Dermis blood vessel endothelial cell (primary cell): Measurements from ENCODE around the gene SMAGP. TPM values are rescaled to one million over a fixed set of nuclear protein-coding genes. Genes with fewer than 3 reads are reported as not detected.
"Not testable (repeated sequence)": the region's sequence is repeated elsewhere in the genome, so short reads cannot be mapped to it uniquely, and the experiment has no call there.

ENCODE experiments used
- DNase-seq: peaks from one replicate; pipeline ENCODE4 v3.0.0; 2010
- total RNA-seq: library from RNA; depleted of rRNA; stranded (reverse); fragments of >200 nt; gene quantifications from 2 replicates; pipeline ENCODE4 v1.2.3, GENCODE V29; 2014

The SMAGP gene, protein sequence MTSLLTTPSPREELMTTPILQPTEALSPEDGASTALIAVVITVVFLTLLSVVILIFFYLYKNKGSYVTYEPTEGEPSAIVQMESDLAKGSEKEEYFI
- 15.1 and 24.0 TPM in 2 replicates for total RNA-seq

DNA sequence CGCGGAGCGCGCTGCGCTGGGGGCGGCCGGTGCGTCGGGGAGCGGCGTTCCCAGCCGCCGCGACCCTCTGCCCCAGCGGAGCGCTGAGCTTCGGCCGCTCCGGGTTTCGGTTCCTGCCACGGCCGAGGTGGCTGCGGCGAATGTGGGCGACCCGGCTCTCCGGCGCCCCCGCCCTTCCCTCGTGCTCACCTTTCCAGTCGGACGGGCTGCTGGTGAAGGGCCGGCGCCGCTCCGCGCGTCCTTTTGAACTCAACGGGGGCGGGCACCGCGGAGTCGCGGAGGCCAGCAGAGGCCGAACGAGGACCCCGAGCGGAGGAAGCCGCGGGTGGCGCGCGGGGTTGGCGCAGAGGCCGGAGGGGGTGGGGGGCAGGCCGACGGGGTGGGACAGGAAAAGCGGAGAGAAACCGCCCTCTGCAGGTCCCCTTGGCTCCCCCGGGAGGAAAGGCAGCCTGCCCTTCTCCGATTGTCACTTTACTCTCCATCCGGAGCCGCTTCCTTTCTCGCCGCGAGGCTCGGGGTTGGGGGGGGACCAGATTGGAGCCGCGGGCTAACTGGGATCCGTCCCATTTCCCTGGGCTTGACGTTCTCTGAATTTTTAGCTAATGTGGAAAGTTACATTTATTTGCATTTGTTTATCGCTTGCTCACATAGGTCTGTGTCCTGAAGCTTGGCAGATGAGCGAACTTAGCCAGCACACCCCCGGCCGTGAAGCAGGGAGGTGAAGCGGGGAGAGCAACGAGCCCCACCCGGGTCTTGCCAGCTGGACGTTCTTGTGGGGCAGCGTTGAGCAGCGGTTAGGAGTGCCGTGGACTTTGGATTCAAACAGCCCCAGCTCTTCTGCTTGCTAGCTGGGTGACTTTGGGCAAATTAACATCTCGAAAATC, at the start of gene SMAGP:
Gene SMAGP, minus strand, starts transcription at position 349 of the 884 bp plus-strand sequence. CDS start 1,137 bp downstream, outside the sequence.
- peak; percentile 50 for DNase-seq

DNA sequence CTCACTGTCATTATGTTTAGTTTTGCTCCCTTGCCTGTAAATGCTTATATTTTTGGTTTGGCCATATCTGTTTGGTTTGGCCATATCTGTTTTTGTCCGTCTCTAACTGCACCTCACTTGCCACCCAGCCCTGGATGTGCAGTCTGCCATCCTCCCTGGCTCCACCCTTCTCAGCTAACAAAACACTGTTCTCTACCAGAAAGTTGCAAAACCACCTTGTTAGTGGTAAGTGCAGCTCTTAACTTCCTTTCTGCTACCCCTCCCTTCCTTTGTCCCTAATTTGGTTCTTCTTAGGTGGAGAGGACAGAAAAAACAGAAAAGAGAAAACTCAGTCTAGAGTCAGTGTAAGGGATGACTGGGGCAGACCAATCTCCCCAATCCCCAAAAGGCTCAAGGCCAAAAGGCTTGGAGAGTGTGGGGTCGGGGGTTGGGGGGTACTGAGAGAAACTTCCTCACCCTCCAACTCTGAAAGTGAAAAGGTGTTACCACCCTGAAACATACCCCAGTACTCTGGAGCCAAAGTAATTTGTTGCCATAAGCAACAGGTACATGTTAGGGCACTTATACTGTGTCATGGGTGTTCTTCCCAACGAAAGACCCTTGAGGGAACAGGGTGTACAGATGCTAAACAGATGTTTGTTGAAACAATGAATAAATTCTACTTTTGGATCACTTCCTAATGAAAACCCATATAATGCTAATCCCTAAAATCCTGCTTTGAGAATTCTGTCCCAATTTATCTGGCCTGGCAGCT, 48.8 kb upstream of the SMAGP start:
- no peak for DNase-seq

DNA sequence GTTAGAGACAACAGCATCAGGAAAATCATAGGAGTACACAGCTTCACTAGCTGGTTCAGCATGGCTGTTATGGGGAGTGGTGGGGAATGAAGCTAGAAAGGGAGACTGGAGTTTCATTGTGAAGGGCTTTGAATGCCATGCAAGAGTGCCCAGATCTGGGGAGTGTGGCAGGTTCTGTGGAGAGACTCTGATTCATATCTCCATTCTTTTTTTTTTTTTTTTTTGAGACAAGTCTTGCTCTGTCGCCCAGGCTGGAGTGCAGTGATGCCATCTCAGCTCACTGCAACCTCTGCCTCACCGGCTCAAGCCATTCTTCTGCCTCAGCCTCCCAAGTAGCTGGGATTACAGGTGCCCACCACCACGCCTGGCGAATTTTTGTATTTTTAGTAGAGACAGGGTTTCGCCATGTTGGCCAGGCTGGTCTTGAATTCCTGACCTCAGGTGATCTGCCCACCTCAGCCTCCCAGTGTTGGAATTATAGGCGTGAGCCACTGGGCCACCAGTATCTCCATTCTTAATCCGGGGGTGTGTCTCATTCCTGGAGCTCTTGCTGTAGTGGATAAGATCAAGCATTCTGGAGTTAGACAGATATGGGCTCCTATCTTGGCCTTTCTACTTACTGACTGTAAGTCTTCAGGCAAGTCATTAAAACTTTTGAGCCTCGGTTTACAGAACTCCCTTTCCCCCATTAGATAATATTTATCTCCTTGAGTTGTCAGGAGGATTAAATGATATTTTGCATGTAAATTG, 48.0 kb upstream of the SMAGP start:
- not testable (repeated sequence) for DNase-seq

DNA sequence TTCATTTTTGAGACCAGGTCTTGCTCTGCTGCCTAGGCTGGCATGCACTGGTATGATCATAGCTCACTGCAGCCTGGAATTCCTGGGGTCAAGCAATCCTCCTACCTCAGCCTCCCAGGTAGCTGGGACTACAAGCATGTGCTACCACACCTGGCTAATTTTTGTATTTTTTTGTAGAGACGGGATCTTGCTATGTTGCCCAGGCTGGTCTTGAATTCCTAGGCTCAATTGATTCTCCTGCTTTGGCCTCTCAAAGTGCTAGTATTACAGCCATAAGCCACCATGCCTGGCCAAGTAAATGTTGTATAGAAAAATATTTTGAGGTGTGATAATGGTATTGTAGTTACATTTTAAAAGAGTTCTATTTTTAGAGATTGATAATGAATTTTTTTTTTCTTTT, 41.2 kb upstream of the SMAGP start:
- no peak for DNase-seq

DNA sequence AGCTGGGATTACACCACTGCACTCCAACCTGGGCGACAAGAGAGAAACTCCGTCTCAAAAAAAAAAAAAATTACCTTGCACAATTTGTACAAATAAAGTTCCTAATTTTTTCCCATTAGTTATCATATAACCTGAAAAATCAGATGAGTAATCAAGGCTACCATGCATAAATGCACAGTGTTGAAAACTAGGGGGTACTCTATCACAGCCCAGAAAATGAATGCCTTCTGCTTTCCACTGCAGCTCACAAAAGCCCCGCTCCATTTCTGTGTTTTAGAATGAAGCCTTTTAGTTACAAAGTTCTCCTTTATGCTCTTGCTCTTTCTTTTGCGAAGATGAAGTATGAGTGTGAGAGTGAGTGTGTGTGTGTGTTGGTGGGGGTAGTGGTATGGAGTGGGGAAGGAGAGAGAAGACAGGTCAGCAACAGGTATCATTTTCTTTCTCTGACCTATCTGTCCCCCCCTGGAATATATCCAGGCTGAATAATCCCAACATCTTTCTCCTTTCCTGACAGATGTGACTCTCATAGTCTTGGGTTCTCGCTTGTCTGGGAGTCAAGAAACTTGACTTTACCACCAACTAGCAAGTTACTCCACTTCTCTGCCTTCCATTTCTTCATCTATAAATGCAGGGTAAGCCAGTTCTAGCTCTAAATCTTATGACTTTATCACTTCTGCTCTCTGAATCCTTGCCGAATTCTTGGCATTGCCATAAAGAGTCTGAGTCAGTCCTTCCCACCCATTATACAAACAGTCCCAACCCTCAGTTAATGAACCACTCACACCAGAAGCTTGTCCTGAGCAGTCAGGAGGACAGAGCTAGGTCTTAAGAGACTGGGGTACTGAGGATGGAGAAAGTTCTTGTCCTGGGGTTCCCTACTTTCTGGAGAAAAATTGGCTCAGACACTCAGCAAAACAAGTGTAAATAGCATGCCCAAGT, 37.7 kb upstream of the SMAGP start:
- DNase-seq, result peak; percentile 17

DNA sequence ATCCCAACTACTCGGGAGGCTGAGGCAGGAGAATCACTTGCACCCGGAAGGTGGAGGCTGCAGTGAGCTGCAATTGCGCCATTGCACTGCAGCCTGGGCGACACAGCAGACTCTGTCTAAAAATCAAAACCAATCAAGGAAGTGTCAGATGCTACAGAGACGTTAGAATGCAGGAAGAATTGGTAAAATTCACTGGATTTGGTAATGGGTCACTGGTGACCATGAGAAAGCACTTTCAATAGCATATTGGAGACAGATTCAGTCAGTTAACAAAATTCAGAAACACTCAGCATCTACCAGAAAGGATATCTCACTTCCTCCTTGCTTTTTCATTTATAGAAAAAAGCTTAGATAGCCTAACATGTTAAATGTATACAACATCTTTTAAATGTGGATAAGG, 36.3 kb upstream of the SMAGP start:
- no peak for DNase-seq

DNA sequence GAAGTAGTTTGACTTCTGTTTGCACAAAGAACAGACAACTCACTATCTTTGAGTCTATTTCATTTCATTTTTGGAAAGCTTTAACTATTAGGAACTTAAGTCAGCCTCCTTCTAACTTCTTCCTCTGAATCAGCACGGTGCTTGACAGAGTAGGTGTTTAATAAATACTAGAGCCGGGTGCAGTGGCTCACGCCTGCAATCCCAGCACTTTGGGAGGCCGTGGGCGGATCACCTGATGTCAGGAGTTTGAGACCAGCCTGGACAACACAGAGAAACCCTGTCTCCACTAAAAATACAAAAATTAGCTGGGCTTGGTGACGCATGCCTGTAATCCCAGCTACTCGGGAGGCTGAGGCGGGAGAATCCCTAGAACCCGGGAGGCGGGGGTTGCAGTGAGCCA, 30.6 kb upstream of the SMAGP start:
- DNase-seq, result not testable (repeated sequence)

DNA sequence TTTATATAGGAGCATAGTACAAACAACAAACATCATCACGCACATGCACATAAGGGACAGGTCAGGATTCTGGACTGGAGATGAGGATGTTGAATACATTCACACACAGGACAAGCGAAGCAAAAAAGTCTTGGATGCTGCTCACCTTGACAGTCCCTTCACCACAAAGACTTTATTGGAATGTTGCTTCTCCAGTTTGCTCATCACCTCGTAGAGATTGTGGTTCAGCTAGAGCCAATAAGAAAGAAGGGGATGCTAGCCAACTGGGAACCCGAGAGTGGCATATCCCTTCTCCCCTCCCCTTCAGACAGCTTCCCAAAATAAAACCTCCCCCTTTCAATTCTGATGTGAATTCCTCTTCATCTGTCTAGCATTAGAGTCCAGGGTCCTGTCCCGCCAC, 25.4 kb upstream of the SMAGP start:
- no peak for DNase-seq

DNA sequence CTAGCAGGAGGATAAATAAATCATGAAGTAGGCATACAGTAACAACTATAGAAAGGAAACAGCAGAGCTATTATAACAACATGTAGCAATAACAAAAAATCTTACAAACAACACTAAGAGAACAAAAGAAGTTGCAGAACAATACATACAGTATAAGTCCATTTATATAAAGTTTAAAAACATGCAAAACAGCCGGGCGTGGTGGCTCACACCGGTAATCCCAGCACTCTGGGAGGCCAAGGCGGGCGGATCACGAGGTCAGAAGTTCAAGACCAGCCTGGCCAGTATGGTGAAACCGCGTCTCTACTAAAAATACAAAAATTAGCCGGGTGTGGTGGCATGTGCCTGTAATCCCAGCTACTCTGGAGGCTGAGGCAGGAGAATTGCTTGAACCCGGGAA, 23.9 kb upstream of the SMAGP start:
- DNase-seq, result not testable (repeated sequence)

DNA sequence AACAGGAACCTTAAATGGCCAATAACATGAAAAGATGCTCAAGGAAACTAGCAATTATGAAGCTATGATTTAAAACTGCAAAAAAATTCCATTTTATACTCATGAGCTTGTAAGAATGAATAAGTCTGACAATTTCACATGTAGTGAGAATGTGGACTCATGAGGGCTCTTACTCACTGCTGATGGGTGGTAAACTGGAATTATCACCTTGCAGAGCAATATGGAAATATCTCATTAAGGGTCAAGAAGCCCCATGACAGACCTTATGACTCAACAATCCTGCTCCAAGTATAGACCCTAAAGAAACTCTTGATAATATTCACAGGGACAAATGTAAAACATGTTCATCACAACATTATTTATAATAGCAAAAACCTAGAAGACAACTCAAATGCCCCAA, 23.5 kb upstream of the SMAGP start:
- DNase-seq, result peak; percentile 4

DNA sequence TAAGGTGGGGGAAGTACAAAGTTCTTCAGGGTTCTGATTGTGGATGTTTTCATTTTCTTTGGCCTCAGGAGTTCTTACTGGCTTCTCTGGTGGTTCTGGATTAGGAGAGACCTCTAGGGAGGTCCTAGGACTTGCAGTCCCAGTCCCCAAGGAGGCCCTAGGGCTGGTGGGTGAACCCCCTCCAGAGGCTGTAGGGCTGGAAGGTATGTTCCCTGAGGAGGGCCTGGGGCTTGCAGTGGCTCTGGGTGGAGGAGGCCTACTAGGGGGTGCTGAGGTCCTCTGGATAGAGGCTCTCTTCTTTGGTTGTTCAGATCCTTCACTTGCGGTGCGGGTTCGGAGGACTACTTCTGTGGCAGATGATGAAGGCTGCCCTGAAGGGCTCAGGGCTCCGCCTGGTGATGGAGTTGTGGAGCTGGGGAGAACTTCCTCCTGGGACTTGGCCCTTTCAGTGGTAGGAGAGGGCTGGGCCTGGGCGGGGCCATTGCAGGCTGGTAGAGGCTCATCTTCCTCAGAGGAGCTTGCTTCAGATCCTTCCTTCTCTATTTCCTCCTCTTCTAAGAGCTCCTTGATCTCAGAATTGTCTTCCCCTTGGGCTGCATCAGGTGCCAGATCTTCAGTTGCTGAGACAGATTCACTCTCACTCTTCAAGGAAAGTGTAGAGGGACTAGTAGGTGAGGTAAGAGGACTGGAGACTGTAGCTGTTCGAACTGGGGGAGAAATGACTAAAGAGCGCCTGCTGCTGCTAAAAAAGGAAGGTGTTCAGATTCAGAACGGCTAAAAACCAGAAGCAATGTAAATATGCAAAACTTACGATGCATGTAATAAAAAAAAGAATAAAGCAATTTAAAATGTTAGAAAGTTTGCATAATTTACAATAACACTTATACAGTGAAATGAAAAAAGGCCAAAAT, 21.6 kb upstream of the SMAGP start:
- DNase-seq, result not testable (repeated sequence)

DNA sequence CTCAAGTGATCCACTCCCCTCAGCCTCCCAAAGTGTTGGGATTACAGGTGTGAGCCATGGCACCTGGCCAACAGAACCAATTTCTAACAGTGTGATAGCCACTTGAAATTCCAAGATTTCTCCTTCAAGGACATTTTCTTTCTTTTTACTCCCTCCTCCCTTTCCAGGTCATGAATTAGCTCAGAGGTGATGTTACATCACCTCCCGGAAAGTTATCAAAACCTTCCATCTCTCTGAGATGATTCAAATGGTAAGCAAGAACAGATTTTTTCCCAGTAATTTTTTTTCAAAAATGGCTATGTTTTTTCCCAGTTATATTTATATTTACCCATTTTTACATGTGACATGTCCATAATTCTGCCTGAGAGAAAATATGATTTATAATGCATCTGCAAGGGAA, 15.6 kb upstream of the SMAGP start:
- DNase-seq, result no peak

DNA sequence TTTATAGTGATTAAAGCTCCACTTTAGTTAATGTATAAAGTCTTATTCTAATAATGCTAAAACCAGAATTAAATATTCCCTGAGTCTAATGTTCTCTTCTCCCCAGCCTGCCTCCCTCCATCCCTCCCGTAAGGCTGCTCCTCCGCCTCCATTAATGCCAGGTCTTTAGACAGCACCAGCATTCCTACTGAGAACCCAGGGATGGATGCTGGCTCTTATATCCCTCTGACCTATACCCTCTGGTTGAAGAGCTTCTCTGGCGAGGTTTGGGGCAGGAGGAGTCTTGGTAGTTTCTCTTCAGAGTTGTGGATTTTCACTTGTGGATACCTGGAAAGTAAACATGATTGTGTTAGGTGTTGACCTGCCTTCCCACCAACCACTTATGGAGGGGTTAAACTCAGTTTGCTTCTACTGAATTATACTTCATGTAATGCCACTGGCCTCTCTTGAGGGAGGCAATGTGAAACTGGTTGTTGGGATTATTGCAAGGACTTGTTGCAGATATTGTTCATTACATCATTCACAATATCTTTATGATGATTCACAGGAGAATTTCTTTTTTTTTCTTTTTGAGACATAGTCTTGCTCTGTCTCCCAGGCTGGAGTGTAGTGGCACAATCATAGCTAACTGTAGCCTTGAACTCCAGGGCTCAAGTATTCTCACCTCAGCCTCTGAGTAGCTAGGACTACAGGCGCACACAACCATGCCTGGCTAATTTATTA, 11.1 kb upstream of the SMAGP start:
- DNase-seq, result no peak

DNA sequence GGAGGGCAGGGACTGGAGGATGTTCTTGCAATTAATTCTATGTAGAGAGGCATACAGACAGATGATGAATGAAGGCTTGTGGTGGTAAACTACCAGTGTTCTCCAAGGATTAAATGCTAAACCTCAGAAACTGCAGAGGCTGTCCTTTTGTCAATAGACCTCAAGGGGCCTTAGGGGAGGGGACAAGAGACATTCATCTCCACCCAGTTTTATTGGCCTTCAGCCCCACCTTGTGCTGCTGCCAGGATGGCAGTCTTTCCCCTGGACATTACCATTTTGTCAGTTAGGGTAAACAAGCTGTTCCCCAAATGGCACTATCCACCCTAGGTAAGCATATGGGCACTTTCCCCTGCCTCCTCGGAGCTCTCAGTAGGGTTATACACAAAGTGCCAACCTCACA, 4.9 kb upstream of the SMAGP start:
- DNase-seq, result no peak

DNA sequence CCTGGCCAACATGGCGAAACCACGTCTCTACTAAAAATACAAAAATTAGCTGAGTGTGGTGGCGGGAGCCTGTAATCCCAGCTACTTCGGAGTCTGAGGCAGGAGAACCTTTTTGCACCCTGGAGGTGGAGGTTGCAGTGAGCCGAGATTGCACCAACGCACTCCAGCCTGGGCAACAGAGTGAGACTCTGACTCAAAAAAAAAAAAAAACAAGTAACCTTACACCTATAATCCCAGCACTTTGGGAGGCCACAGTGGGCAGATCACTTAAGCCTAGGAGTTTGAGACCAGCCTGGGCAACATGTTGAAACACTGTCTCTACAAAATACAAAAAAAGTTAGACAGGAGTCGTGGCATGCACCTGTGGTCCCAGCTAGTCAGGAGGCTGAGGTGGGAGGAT, 2.6 kb upstream of the SMAGP start:
- DNase-seq, result not testable (repeated sequence)

DNA sequence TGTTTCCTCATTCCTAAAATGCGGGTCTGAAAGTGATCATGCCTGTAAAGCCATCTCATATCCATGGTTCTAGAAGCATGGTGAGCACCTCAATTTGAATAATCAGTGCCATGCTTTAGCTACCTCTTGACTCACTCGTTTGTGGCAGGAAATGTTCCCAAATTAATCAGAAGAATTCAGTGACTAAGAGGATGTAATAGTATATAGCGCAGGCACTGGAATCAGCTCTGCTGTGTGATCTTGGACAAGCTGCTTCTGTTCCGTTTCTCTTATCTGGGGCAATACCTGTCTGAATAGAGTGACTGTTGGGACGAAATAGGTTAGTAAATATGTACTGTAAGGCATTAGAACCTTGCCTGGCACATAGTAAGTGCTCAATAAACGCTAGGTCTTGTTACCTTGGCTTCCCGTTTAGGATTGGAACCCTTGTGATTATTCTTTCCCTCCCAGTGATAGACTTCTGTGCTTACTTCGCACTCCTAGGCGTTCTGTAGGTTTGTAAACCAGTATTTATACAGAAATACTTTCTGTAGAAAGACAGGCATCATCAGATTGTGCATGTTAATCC, 820 bp upstream of the SMAGP start:
- peak; percentile 73 for DNase-seq

DNA sequence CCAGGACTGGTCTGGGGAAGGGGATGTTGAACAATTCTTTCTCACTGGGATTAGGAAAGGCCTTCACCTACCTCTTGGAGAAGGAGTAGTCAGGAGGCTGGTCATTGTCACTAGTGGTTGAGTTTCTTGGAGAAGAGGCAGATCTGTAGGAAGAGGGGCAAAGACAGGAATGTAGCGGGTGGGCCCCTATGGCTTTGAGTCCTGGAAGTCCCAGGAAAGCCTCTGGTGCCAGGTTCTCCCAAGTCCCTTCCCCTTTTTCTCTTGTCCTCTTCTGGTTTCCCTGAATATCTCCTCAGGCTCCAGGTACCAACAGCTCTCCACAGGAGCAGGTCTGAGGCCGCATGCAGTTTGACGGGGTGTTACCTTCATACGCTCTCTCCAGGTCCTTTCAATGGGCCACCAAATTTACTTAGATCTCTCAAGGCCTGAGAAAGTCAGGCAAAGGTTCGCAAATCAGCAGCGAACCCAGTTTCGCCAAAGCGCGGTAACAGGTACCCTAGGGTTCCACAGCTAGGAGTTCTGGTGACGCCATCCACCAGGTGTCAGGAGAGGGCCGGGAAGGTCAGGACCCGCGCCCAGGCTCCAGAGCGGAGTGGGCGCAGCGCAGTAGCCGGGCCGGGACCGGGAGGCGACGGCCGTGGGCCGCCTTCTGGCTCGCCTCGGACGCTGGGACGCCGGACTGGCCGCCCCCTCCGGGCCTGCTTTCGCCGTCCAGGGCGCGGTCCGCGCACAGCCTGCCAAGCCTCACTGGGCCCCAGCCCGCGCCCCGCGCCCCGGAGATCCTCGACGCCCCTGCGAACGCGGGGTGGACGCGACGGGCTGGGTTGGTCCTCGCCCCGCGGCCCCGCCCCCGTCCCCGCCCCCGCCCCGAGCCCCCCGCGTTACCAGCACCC, 795 bp downstream of the SMAGP start:
- peak; percentile 50 for DNase-seq

DNA sequence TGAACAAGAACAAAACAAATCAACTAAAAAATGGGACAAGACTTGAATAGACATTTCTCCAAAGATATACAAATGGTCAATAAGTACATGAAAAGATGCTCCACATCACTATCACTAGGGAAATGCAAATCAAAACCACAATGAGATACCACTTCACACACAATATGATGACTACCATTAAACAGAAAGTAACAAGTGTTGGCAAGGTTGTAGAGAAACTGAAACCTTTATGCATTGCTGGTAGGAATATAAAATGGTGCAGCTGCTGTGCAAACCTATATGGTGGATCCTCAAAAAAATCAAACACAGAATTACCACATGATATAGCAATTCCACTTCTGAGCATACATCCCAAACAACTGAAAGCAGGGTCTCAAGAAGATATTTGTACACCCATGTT, 5.2 kb downstream of the SMAGP start:
- no peak for DNase-seq
